GM19372 (cell line): Measurements from ENCODE around the gene RAB5IF.
"Not testable (repeated sequence)": the region's sequence is repeated elsewhere in the genome, so short reads cannot be mapped to it uniquely, and the experiment has no call there.

Experiments
- ATAC-seq: cut with Tn5 transposase; IDR thresholded peaks from one replicate; pipeline ENCODE4 v1.9.1; 2021; ENCODE audit warnings: mild to moderate bottlenecking, low read depth, moderate library complexity; ENCODE audit not compliant: unreplicated experiment

Gene RAB5IF

DNA sequence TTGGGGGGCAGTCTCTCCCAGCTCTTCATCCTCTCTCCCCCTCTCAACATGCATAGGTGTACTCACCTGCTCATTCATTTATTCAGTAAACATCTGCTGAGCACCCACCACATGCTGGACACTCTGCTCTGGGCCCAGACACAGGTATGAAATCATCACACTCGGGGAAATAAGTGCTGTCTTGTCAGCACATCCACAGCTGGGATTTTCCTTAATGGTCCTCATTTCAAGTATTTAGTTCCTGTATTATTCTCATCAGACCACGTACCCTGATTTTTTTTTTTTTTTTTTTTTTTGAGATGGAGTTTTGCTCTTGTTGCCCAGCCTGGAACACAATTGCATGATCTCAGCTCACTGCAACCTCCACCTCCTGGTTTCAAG, 19.4 kb downstream of the RAB5IF start:
- ATAC-seq = no peak

GRCh38 chr20:36628076-36628475, 22.5 kb downstream of the RAB5IF start:
- ATAC-seq = no peak

DNA sequence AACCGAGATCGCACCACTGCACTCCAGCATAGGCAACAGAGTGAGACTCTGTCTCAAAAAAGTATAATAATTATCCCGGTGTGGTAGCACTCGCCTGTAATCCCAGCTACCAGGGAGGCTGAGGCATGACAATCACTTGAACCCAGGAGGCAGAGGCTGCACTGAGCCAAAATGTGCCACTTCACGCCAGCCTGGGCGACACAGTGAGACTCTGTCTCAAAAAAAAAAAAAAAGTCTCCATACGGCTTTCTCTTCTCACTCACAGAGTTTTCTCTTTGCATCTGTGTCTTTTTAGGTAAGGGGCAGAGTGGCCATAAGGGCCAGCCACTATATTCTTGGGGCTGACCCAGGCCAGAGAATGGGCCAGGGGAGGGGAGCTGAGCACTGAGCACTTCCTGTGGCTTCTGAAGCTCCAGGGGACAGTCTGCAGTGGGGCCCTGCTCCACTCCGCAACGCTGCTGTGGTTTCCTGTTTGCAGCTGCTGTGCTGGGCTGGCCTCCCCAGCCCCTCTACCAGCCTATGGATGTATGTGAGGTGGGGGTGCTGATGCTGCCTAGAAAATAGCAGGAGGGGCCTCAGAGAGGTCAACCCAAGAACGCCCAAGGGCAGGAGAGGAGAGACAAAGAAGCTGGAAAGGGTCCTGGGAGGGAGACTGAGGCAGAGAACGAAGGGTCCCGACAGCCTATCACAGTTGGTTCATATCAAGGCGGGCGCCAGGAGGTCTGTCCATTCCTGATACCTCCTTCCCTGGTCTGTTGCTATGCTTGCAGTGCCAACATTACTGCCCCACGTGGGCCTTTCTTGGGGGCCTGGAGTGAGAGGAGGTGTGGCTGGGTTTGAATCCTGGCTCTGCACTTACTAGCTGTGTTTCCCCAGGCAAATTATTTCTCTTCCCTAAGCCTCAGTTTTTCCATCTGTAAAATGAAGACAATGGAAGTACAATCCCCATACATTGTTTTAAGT, 24.4 kb downstream of the RAB5IF start:
- ATAC-seq = no peak

DNA sequence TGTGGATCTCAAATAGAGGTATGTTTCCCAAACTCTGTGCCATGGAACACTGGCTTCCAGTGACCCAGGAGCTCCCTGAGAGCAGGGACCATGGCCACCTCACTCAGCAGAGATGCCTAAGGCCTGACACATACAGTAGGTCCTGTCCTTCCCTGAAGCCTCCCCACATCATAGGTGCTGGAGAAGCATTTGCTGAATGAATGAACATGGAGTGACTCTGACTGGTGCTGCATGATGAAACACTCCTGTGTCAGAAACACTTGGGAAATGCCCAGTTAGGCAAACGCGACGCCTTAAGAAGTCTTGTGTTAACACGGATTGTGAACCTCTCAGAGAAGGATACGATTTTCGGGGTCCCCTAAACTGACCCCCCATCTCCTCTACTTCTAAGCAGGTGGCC, 26.1 kb downstream of the RAB5IF start:
- no peak for ATAC-seq

DNA sequence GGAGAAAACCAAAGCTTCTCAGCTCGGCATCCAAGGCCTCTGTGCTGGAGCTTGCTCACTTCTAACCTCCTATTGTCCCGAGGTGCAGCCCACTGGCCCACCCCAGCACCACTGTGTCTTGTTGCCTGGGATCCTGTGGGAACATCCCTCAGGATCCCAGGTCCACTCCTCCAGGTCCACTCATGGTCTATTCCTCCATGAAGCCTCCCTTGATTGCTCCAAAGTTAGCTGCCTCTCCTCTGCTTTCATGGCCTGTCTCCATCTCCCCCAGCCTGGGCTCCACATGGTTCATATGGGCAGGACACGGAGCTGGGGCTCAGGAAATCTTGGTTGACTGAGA, 26.5 kb downstream of the RAB5IF start:
- ATAC-seq = no peak

DNA sequence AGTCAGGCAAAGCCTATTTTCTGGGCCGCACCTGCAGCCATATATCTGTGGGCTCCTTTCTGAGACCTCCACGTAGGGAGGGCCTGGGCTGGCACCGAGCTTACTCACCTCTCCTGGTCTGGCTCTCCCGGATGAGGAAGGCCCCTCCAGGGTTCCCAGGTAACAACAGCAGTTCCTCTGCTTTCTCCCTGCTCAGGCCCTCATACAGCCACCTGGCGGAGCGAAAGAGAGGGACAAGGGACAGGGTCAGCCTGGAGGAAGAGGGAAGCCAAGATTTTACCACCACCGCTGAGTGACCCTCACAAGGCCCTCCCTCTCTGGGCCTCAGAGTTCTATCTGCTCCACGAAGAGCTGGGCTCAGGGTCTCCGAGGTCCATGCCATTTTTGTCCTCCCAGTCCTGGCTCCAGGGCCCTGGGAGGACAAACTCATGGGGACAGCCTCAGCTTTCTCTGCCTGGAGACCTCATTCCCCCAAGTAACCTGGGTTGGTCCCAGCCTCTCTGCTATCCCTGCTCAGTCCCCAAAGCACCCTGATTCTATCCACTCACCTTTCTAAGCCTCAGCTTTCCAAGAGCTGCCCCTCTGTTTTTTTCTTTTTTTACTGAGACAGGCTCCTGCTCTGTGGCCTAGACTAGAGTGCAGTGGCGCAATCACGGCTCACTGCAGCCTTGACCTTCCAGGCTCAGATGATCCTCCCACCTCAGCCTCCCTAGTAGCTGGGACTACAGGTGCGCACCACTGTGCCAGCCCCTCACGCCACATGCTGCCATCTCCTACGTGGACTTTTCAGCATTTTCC, 27.1 kb downstream of the RAB5IF start:
- ATAC-seq = no peak

DNA sequence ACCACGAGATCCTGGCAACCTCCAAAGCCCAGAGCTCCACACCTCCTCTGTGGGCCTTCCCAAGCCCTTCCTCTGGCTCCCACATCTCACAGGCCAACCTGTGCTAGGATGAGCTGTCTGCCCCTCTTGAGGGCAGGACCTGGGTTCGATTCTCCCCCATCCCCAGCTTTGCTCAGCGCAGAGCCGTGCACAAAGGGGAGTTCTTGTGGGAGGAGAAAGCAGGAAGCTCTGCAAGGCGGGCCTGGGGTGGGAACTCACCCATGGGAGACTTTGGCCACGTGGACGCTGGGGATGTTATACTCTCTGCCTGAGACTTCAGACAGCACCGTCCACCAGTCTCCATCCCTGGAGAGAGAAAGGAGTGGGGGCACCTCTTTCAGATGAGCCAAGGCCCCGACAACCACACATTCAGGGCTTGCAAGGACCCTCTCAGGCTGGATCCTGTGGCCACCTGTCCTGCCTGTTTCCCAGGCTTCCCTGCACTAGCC, 27.8 kb downstream of the RAB5IF start:
- ATAC-seq = no peak

GRCh38 chr20:36634342-36634741, 28.8 kb downstream of the RAB5IF start:
- no peak for ATAC-seq

- not testable (repeated sequence) for ATAC-seq
Observed at GRCh38 chr20:36638876-36639400, 33.4 kb downstream of the RAB5IF start.

- no peak for ATAC-seq
Observed at GRCh38 chr20:36641506-36641843, 35.9 kb downstream of the RAB5IF start.

- ATAC-seq = no peak
Observed at GRCh38 chr20:36642136-36642535, 36.6 kb downstream of the RAB5IF start.

DNA sequence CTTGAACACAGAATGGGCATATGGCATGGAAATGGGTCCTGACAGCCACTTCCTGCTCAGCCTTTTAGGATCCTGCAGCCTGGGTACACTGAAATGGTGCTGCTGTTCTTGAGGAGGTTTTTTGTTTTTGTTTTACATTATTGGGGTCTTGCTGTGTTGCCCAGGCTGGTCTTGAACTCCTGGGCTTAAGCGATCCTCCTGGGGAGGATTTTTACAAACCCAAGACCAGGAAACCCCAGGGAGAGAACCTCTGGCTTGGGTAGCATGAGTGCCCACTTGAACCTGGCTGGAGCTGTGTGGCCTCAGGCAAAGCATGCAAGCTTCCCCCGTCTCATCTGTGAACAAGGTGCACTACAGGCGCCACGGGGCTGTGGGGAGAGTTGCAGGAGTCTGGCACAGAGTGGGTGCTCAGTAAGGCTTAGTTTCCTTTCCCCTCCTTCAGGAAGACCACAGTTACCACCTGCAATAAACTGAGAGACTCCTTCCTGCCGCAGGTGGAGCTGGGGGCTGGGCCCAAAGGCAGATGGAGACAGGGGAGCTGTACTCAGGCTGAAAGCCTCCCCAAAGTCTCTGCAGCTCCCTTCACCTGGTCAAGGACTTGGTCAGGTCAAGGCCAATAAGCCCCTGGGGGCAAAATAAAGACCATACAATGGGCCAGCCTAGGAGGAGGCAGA, 38.6 kb downstream of the RAB5IF start:
- ATAC-seq = no peak

DNA sequence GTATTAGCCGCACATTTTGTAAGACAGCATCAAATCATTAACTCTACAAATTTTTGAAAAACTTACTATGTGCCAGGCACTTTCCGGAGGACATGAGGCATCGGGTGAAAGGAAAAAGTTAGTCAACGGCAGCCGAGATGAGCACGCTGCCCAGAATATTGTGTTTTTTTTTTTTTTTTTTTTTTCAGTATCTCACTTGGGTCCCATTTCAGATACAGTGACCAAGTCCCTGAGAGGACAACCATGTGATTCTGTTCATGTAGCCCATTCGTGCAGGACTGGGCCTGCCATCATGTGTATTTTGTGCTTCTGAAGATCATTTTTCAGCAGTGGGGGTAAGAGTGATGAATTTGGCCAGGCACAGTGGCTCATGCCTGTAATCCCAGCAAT, 39.1 kb downstream of the RAB5IF start:
- ATAC-seq = no peak

DNA sequence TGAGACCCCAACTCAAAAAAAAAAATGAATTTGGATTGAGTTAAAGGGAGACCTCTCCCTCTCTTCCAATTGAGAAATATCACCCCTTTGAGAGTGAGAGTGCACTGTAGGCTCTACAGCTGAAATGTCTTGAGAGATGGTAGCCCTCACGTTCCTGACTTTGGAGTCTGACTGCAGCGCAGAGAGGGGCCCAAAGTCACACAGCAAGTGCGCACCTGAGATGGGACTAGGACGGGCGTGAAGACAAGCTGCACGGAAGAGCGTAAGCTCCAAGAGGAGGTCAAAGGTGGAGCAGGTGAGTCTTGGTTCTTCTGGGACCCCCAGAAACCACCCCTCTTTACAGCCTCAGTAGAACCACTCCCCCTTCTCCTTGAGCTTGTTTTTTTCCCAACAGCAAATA, 39.8 kb downstream of the RAB5IF start:
- no peak for ATAC-seq

DNA sequence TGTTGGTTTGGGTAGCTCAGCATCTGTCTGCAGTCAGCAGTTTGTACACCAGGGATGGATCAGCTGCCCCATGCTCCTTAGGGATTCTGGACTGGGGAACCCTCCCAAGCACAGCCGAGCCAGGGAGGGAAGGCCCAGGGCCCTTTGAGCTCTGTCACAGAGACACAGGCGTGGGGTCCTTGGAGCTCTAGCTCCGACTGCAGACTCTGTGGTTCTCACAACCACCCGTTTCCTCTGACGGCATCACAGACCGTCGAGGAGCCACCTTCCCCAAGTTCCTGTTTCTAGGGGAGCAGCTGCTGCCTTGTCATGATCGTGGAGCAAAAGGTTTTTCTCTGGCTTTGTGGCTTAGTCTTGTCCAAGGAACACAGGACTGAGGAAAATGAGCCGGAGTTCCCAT, 40.4 kb downstream of the RAB5IF start, which contains the start of gene SLA2:
SLA2 (minus strand) TSS at position 199 of the 400 bp plus-strand sequence. CDS start 4,861 bp downstream, outside the sequence.
- no peak for ATAC-seq

GRCh38 chr20:36646678-36647077, 41.1 kb downstream of the RAB5IF start:
- ATAC-seq = no peak

DNA sequence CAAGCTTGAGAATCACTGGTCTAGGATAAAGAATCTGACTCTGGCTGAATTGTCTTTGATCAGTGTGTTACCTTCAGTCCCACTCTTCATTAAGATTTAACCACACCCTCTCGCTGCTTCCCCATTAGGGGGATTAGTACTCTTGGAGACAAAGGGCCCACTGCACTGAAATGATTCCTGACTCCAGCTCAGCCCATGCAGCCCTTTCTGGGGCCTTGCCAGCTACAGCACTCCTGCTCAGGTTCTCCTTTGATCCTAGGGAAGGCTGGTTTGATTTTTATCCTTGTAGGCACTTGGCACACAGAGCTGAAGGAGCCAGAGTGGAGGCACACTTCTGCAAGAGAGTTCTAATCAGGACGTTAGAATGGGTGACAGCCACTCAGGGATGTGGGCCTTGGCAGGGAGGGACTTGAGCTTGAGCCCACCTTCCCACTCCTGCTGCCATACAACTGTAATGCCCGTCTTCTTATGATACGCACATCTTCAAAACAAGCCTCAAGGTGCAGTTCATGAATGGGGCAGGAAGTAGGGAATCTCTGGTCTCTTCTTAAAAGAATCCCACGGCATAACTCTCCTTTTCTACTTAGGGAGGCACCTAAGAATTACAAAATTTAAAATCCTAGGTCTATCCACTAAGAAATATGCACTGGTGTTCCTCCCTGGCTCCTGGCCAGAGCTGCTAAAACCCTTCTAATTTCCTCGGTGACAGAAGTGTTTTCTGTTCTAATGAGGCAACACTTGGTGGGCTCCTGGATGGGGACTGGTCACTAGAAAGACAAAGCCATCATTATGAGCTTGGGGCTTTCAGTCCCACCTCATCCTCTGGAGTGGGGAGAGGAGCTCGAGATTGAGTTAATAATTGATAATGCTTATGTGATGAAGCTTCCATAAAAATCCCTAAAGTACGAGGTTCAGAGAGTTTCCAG, 41.9 kb downstream of the RAB5IF start:
- no peak for ATAC-seq

GRCh38 chr20:36653456-36653855, 47.9 kb downstream of the RAB5IF start:
- no peak for ATAC-seq

GRCh38 chr20:36654506-36654905, 48.9 kb downstream of the RAB5IF start:
- no peak for ATAC-seq

GRCh38 chr20:36655004-36655403, 49.4 kb downstream of the RAB5IF start:
- no peak for ATAC-seq
